H1 (cell line): Measurements from ENCODE around the gene PAGE2. TPM values are rescaled to one million over a fixed set of nuclear protein-coding genes. Genes with fewer than 3 reads are reported as not detected.

Source experiments
- ATF3 ChIP-seq: IDR thresholded peaks from 2 replicates; pipeline ENCODE4 v1.6.1; 2011; ENCODE audit warnings: low read depth, mild to moderate bottlenecking, low read length; ENCODE audit not compliant: insufficient read depth
- BACH1 ChIP-seq: IDR thresholded peaks from 2 replicates; pipeline ENCODE4 v1.6.1; 2012; ENCODE audit warnings: low read length, improper control_type of control experiment
- CREB1 ChIP-seq: IDR thresholded peaks from 2 replicates; pipeline ENCODE4 v1.6.1; 2012; ENCODE audit warnings: inconsistent platforms
- HDAC2 ChIP-seq, 2 experiments: fragments of 300-600 bp in 1 of 2; sonication (generic) in 1 of 2; IDR thresholded peaks; 2 replicates each; pipeline ENCODE4 v1.6.1; 2011 to 2012; ENCODE audit warnings: low read depth in 2 of 2, low read length in 2 of 2, mild to moderate bottlenecking in 2 of 2, moderate library complexity in 2 of 2, borderline replicate concordance in 1 of 2, inconsistent platforms in 1 of 2
- JUN ChIP-seq: IDR thresholded peaks from 2 replicates; pipeline ENCODE4 v1.6.1; 2011; ENCODE audit warnings: low read depth, mild to moderate bottlenecking, improper control_type of control experiment, low read length
- MAX ChIP-seq: IDR thresholded peaks from 2 replicates; pipeline ENCODE4 v1.6.1; 2012; ENCODE audit warnings: inconsistent platforms
- NRF1 ChIP-seq: IDR thresholded peaks from 2 replicates; pipeline ENCODE4 v1.6.1; 2011; ENCODE audit warnings: mild to moderate bottlenecking, low read depth, low read length, improper control_type of control experiment
- POU5F1 ChIP-seq: IDR thresholded peaks from 2 replicates; pipeline ENCODE4 v1.6.1; 2011; ENCODE audit warnings: low read depth, mild to moderate bottlenecking, low read length, moderate library complexity
- SAP30 ChIP-seq: fragments of 300-600 bp; sonication (generic); IDR thresholded peaks from 2 replicates; pipeline ENCODE4 v1.7.1; 2012; ENCODE audit warnings: low read length, moderate library complexity, mild to moderate bottlenecking, inconsistent platforms; ENCODE audit not compliant: insufficient read depth, insufficient replicate concordance
- TAF1 ChIP-seq: IDR thresholded peaks from 2 replicates; pipeline ENCODE4 v1.6.1; 2011; ENCODE audit warnings: mild to moderate bottlenecking, low read depth, low read length
- TCF12 ChIP-seq: IDR thresholded peaks from 2 replicates; pipeline ENCODE4 v1.6.1; 2011; ENCODE audit warnings: low read depth, mild to moderate bottlenecking, low read length
- polyA plus RNA-seq, 7 experiments: library from polyadenylated mRNA; depleted of rRNA in 3 of 7; stranded (reverse) in 5 of 7; unstranded in 2 of 7; fragments of >200 nt in 5 of 7; fragments of 200-250 nt in 2 of 7; gene quantifications; 1 replicate in 5 of 7; 2 replicates in 1 of 7; 4 replicates in 1 of 7; pipeline versions ENCODE4 v1.2.1 to v1.2.3, GENCODE V29; 2011 to 2013; ENCODE audit warnings: missing spikeins in 2 of 7, mixed read lengths in 2 of 7
- total RNA-seq: library from RNA; stranded (reverse); fragmentation: NEBNext Ultra II Directional; extraction: Animal tissue kit (Norgen Biotek cat#: 25700); gene quantifications from 2 replicates; pipeline ENCODE4 v1.2.1, GENCODE V29; 2021

Gene PAGE2
- total and polyA plus RNA-seq, 2 of the 8 experiments (the other 6 are each of a cell fraction or from before 2014, with no cell fraction given), result not detected

- TF ChIP-seq HDAC2 (IDR thresholded peaks at IDR 0.05; ENCODE audit: borderline replicate concordance in 1 of 2, low read depth in 2 of 2, low read length in 2 of 2) (no peak), ATF3 (no peak), POU5F1 (no peak), MAX (no peak), CREB1 (no peak), SAP30 (no peak), TAF1 (no peak), JUN (no peak), NRF1 (no peak), TCF12 (no peak), BACH1 (no peak)
Measured at GRCh38 chrX:55088795-55089489, at the start of gene PAGE2 (continued).
